DND-41 (cell line): ENCODE data around the gene TMEM163.

Experiments used
- ATAC-seq: fragments of 200-7000 bp; cut with Tn5 transposase; 3 replicates; pipeline ENCODE4 v1.9.1; 2021; ENCODE audit warnings: low read depth; ENCODE audit not compliant: insufficient read depth
- DNase-seq: peaks from one replicate; pipeline ENCODE4 v3.0.0-alpha.2; 2020
- H2AFZ ChIP-seq: 2 replicates; pipeline ENCODE4 v1.6.0; 2012; ENCODE audit warnings: low read depth, low read length
- H3K27ac ChIP-seq: 2 replicates; pipeline ENCODE4 v1.5.1; 2012; ENCODE audit warnings: low read length, inconsistent platforms
- H3K27me3 ChIP-seq: fragments of 200-600 bp; sonication (generic); 2 replicates; pipeline ENCODE4 v1.6.0; 2012; ENCODE audit warnings: low read length, mild to moderate bottlenecking, inconsistent platforms; ENCODE audit not compliant: insufficient read depth, poor library complexity
- H3K36me3 ChIP-seq: 2 replicates; pipeline ENCODE4 v1.5.1; 2012; ENCODE audit warnings: low read length, inconsistent platforms; ENCODE audit not compliant: insufficient read depth
- H3K4me1 ChIP-seq: 2 replicates; pipeline ENCODE4 v1.5.1; 2012; ENCODE audit warnings: mild to moderate bottlenecking, low read length; ENCODE audit not compliant: insufficient read depth
- H3K4me2 ChIP-seq: 2 replicates; pipeline ENCODE4 v1.6.0; 2012; ENCODE audit warnings: mild to moderate bottlenecking, moderate library complexity, low read length, inconsistent platforms; ENCODE audit not compliant: insufficient read depth
- H3K4me3 ChIP-seq, 2 experiments: fragments of 200-600 bp in 1 of 2; shearing (Covaris generic) in 1 of 2; 2 replicates each; pipeline ENCODE4 v1.5.1; 2012 to 2016; ENCODE audit warnings: inconsistent platforms in 2 of 2, low read length in 2 of 2, mild to moderate bottlenecking in 2 of 2, low read depth in 1 of 2, moderate library complexity in 1 of 2
- H3K79me2 ChIP-seq: 2 replicates; pipeline ENCODE4 v1.6.0; 2012; ENCODE audit warnings: low read length, inconsistent platforms; ENCODE audit not compliant: insufficient read depth
- H3K9ac ChIP-seq: 2 replicates; pipeline ENCODE4 v1.6.0; 2012; ENCODE audit warnings: low read depth, mild to moderate bottlenecking, inconsistent platforms, low read length, moderate library complexity
- H3K9me3 ChIP-seq: 2 replicates; pipeline ENCODE4 v1.5.1; 2012; ENCODE audit warnings: low read length, moderate library complexity, mild to moderate bottlenecking, inconsistent platforms; ENCODE audit not compliant: insufficient read depth, severe bottlenecking
- H4K20me1 ChIP-seq: 2 replicates; pipeline ENCODE4 v1.6.0; 2012; ENCODE audit warnings: low read length; ENCODE audit not compliant: insufficient read depth
- CTCF ChIP-seq: IDR thresholded peaks from 2 replicates; pipeline ENCODE4 v1.5.1; 2012; ENCODE audit warnings: borderline replicate concordance, low read length, moderate library complexity, mild to moderate bottlenecking; ENCODE audit not compliant: poor library complexity, severe bottlenecking; ENCODE audit errors: extremely low read depth
- EZH2 ChIP-seq: IDR thresholded peaks from 3 replicates; pipeline ENCODE4 v1.6.1; 2012; ENCODE audit warnings: borderline replicate concordance, low read depth, mild to moderate bottlenecking, moderate library complexity, low read length, inconsistent platforms; ENCODE audit not compliant: severe bottlenecking

Gene TMEM163

GRCh38 chr2:134421556-134422328, 297.1 kb downstream of the TMEM163 start:
- DNase-seq (no peak), ATAC-seq (no peak)
- H3K9ac ChIP-seq = no peak overlapping the region
- H3K36me3 ChIP-seq = peaks cover 41% of the 10 kb centered on the region
- no peaks in the 10 kb centered on the region for H3K27me3 ChIP-seq
- no peak overlapping the region for H2AFZ ChIP-seq
- no peaks in the 10 kb centered on the region for H3K4me1 ChIP-seq
- no peaks in the 10 kb centered on the region for H4K20me1 ChIP-seq
- no peak overlapping the region for H3K4me2 ChIP-seq
- H3K79me2 ChIP-seq = no peaks in the 10 kb centered on the region
- TF ChIP-seq CTCF = no peak
- no peak for TF ChIP-seq EZH2
- H3K27ac ChIP-seq = no peak overlapping the region
- H3K4me3 ChIP-seq = no peak overlapping the region
- H3K9me3 ChIP-seq = no peaks in the 10 kb centered on the region

DNA sequence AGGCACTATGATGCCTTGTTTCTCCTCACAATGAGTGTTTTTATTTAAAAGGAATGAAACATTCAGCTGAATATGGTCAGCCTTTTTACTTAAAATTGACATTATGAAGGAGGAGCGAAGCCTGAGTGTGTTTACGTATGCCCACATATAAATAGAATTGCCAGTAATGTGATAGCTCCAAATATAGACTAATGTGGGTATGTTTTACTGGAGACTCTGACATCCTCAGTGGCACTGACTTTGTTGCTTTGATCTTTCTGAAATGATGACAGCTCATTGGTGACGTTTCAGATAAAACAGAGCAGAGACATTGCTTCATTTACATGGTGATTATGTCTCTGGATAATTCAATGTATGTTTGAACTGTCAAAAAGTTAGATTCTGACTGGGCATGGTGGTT, 297.9 kb downstream of the TMEM163 start:
- TF ChIP-seq EZH2 (no peak), CTCF (no peak)
- Histone ChIP-seq H3K27me3 (no peaks in the 10 kb centered on the region), H2AFZ (no peak overlapping the region), H3K9me3 (no peaks in the 10 kb centered on the region), H3K4me2 (no peak overlapping the region), H3K9ac (no peak overlapping the region), H3K79me2 (no peaks in the 10 kb centered on the region), H3K27ac (no peak overlapping the region), H3K4me1 (no peaks in the 10 kb centered on the region), H3K4me3 (no peak overlapping the region), H4K20me1 (no peaks in the 10 kb centered on the region), H3K36me3 (peaks cover 41% of the 10 kb centered on the region)
- ATAC-seq (no peak), DNase-seq (no peak)

DNA sequence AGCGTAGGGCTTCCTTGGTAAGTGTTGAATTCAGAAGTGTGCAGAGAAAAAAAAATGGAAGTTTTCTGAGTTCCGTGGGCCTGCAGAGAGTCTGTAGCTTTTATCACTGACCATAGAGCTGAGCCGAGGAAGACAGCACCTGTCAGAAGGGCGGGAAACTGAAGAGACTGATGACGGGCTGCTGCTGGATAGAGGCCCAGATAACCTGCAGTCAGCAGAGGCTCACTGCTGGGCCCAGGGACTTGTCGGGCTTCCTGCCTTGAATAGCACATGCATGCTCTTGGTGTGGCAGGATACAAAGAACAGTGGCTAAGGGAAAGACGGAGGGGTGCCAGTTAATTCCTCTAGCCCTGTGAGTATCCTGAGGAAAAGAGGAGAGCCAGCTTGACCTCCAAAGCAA, 298.5 kb downstream of the TMEM163 start:
- Histone ChIP-seq H3K4me2 (no peak overlapping the region), H4K20me1 (no peaks in the 10 kb centered on the region), H3K9me3 (no peaks in the 10 kb centered on the region), H3K36me3 (peaks cover 41% of the 10 kb centered on the region), H3K79me2 (no peaks in the 10 kb centered on the region), H3K27ac (no peak overlapping the region), H3K9ac (no peak overlapping the region), H3K27me3 (no peaks in the 10 kb centered on the region), H2AFZ (no peak overlapping the region), H3K4me1 (no peaks in the 10 kb centered on the region), H3K4me3 (no peak overlapping the region)
- DNase-seq (no peak), ATAC-seq (no peak)
- no peak for TF ChIP-seq CTCF
- TF ChIP-seq EZH2 = no peak
